PC-3 (cell line): ENCODE results near the gene CALHM1.

Source experiments
- EZH2 ChIP-seq: fragments of 300-600 bp; sonication (generic); IDR thresholded peaks from one replicate; pipeline ENCODE4 v1.6.1; 2017; ENCODE audit warnings: antibody characterized with exemption, mild to moderate bottlenecking, low read length; ENCODE audit not compliant: unreplicated experiment
- TF ChIP-seq, protein P1 (sequence below): fragments of 300-600 bp; sonication (generic); conservative IDR thresholded peaks from 2 replicates; pipeline ENCODE4 v1.5.1; 2017; ENCODE audit warnings: antibody characterized with exemption, low read depth, mild to moderate bottlenecking, low read length

DNA sequence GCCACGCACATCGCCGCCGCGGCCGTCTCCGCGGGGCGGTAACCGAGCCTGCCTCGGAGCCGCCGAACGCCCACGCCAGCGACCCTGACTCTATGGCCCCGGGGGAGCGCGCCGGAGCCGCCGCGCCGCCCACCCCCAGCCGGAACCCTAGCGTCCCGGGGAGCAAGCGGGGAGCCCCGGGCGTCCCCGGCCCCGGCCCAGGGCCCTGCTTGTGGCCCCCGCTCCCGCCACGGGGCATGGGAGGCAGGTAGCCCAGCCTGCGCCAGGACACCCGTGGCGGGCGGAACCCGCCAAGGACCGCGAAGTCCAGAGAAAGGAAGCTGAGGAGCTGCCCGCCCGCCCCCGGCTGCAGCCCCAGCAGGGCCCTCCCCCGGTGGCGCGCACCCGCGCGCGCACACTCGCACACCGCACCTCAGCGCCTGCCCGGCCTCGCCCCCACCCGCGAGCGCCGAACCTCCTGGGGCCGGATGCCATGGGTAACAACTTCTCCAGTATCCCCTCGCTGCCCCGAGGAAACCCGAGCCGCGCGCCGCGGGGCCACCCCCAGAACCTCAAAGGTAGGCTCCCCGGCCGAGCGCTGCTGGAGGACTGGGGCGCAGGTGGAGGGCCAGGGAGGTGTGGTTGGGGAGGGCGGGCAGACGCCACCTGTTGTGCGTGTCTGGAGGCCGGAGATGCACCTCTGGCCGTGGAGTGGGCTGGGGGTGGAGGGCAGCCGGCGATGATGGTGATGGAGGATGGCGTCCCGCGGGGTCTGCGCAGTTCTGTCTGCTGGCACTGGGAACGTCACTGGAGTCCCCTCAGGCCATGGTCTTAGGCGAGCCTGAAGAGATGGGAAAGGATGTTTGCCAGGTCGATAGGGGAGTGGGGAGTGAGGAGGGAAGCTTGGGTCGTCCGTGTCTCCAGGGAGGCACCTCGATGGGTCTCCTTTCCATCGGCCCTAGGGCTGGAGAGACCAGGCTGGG lies 35.5 kb upstream of the CALHM1 start:
- TF ChIP-seq, protein P1, sequence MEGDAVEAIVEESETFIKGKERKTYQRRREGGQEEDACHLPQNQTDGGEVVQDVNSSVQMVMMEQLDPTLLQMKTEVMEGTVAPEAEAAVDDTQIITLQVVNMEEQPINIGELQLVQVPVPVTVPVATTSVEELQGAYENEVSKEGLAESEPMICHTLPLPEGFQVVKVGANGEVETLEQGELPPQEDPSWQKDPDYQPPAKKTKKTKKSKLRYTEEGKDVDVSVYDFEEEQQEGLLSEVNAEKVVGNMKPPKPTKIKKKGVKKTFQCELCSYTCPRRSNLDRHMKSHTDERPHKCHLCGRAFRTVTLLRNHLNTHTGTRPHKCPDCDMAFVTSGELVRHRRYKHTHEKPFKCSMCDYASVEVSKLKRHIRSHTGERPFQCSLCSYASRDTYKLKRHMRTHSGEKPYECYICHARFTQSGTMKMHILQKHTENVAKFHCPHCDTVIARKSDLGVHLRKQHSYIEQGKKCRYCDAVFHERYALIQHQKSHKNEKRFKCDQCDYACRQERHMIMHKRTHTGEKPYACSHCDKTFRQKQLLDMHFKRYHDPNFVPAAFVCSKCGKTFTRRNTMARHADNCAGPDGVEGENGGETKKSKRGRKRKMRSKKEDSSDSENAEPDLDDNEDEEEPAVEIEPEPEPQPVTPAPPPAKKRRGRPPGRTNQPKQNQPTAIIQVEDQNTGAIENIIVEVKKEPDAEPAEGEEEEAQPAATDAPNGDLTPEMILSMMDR, result no peak
- TF ChIP-seq EZH2, result no peak
